Activated CD8-positive, alpha-beta T cell treated with anti-CD3 and anti-CD28 coated beads for 36 hours (primary cell): ENCODE results near the gene MRO. TPM values are rescaled to one million over a fixed set of nuclear protein-coding genes. Genes with fewer than 3 reads are reported as not detected.

Source experiments
- ATAC-seq: fragments of 200-7000 bp; cut with Tn5 transposase; one replicate; pipeline ENCODE4 v1.10.0; 2021; ENCODE audit warnings: mild to moderate bottlenecking, moderate library complexity
- CTCF ChIA-PET: fragments of 350-600 bp; sonication (Branson Sonifier 250); formaldehyde crosslinking; loops from one replicate; lab custom pipeline; 2021; ENCODE audit warnings: antibody characterized with exemption; lab: Charles Lee
- POLR2A ChIA-PET: fragments of 350-600 bp; sonication (Branson Sonifier 250); formaldehyde crosslinking; loops from one replicate; lab custom pipeline; 2021; ENCODE audit warnings: antibody characterized with exemption; lab: Charles Lee
- DNase-seq: peaks from one replicate; pipeline ENCODE4 v3.0.0-alpha.2; 2020
- H3K27ac Mint-ChIP-seq: one replicate; pipeline ENCODE4 v1.8.0; 2021; ENCODE audit warnings: mild to moderate bottlenecking, mixed read lengths
- H3K27me3 Mint-ChIP-seq: one replicate; pipeline ENCODE4 v1.8.0; 2021; ENCODE audit warnings: mixed read lengths
- H3K36me3 Mint-ChIP-seq: one replicate; pipeline ENCODE4 v1.8.0; 2021; ENCODE audit warnings: low read depth, mixed read lengths
- H3K4me1 Mint-ChIP-seq: one replicate; pipeline ENCODE4 v1.8.0; 2021; ENCODE audit warnings: low read depth, mixed read lengths
- H3K4me3 Mint-ChIP-seq: one replicate; pipeline ENCODE4 v1.8.0; 2021; ENCODE audit warnings: mild to moderate bottlenecking, moderate library complexity, mixed read lengths
- H3K9me3 Mint-ChIP-seq: one replicate; pipeline ENCODE4 v1.8.0; 2021; ENCODE audit warnings: mixed read lengths
- CTCF ChIP-seq: fragments of 200-600 bp; IDR thresholded peaks from one replicate; pipeline ENCODE4 v1.8.0; 2022; ENCODE audit warnings: antibody characterized with exemption, mild to moderate bottlenecking
- intact Hi-C: fragments of 100-400 bp; cut with micrococcal nuclease; formaldehyde crosslinking; loops from one replicate; pipeline ENCODE4 v1.10.0; 2022
- total RNA-seq, 2 experiments: library from RNA; stranded (reverse); gene quantifications; one replicate each; pipeline ENCODE4 v1.2.3, GENCODE V29; 2021

Gene MRO
- total RNA-seq, 2 experiments from 2014 or later, result not detected

- ATAC-seq (no peak), DNase-seq (no peak)
- no peak overlapping the region for H3K4me3 Mint-ChIP-seq
- H3K27ac Mint-ChIP-seq, result no peak overlapping the region
- intact Hi-C loops, result no loop called here
- TF ChIP-seq CTCF, result no peak
- no peaks in the 10 kb centered on the region for H3K4me1 Mint-ChIP-seq
- POLR2A ChIA-PET, result no interaction called here
- no peaks in the 10 kb centered on the region for H3K36me3 Mint-ChIP-seq
- H3K27me3 Mint-ChIP-seq, result peaks cover 8% of the 10 kb centered on the region
- CTCF ChIA-PET, result no interaction called here
- no peaks in the 10 kb centered on the region for H3K9me3 Mint-ChIP-seq
Measured at GRCh38 chr18:50757358-50757757, 62.5 kb downstream of the MRO start.

GRCh38 chr18:50754297-50754696 is 65.5 kb downstream of the MRO start:
- no peak overlapping the region for H3K4me3 Mint-ChIP-seq
- no peaks in the 10 kb centered on the region for H3K9me3 Mint-ChIP-seq
- H3K27me3 Mint-ChIP-seq, result peaks cover 11% of the 10 kb centered on the region
- ATAC-seq (no peak), DNase-seq (no peak)
- no peaks in the 10 kb centered on the region for H3K4me1 Mint-ChIP-seq
- ChIA-PET POLR2A (no interaction called here), CTCF (no interaction called here)
- H3K36me3 Mint-ChIP-seq, result no peaks in the 10 kb centered on the region
- intact Hi-C loops, result no loop called here
- no peak overlapping the region for H3K27ac Mint-ChIP-seq
- TF ChIP-seq CTCF, result no peak

DNA sequence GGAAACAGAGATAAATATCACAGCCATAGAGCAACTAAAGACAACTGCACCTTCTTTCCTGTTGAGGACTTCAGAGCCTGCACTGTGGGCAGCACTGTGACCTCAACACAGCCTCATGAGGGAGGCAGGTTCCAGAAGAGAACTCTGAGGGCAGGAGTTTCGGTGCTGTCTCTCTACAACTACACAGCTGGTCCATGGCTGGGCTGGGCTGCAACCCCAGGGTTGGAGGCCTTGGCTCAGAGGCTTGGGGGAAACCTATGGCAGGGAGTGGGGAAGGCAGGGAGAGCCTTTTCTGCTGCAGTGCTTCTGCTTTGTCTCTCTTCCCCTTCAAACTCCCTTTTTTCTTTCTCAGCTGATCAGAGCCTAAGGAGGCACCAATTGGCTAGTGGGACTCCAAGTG is 66.5 kb downstream of the MRO start:
- DNase-seq (no peak), ATAC-seq (no peak)
- no peaks in the 10 kb centered on the region for H3K36me3 Mint-ChIP-seq
- no peak overlapping the region for H3K27ac Mint-ChIP-seq
- peaks cover 11% of the 10 kb centered on the region for H3K27me3 Mint-ChIP-seq
- CTCF ChIA-PET, result no interaction called here
- H3K4me1 Mint-ChIP-seq, result no peaks in the 10 kb centered on the region
- no peak overlapping the region for H3K4me3 Mint-ChIP-seq
- intact Hi-C loops, result no loop called here
- no peak for TF ChIP-seq CTCF
- POLR2A ChIA-PET, result no interaction called here
- H3K9me3 Mint-ChIP-seq, result no peaks in the 10 kb centered on the region

DNA sequence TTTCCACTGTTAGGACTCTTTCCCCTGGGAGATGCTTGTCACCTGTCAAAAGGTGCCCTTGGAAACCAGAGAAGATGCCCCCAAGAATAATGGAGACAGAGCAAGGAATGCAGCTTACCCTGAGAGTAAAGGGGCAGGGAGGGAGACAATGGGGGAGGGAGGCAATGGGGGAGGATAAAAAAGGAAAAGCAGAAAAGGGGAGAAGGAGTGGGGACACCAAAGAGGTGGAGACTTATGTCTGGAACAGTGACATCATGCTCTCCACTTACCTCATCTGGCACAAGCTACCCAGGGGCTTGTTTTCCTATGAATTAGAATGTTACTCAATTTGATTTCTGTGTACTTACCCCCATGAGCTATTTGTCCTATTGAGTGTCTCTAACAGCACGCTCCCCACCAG is 67.9 kb downstream of the MRO start:
- ATAC-seq (no peak), DNase-seq (no peak)
- intact Hi-C loops, result no loop called here
- no peaks in the 10 kb centered on the region for H3K4me1 Mint-ChIP-seq
- H3K36me3 Mint-ChIP-seq, result no peaks in the 10 kb centered on the region
- peaks cover 10% of the 10 kb centered on the region for H3K27me3 Mint-ChIP-seq
- no peak overlapping the region for H3K27ac Mint-ChIP-seq
- H3K9me3 Mint-ChIP-seq, result no peaks in the 10 kb centered on the region
- TF ChIP-seq CTCF, result no peak
- CTCF ChIA-PET, result no interaction called here
- H3K4me3 Mint-ChIP-seq, result no peak overlapping the region
- POLR2A ChIA-PET, result no interaction called here

GRCh38 chr18:50751490-50751889 is 68.3 kb downstream of the MRO start:
- POLR2A ChIA-PET, result no interaction called here

More at GRCh38 chr18:50751490-50751889, 68.3 kb downstream of the MRO start:
- Mint-ChIP-seq H3K27ac (no peak overlapping the region), H3K4me3 (no peak overlapping the region), H3K9me3 (no peaks in the 10 kb centered on the region), H3K27me3 (peaks cover 10% of the 10 kb centered on the region), H3K4me1 (no peaks in the 10 kb centered on the region), H3K36me3 (no peaks in the 10 kb centered on the region)
- DNase-seq (no peak), ATAC-seq (no peak)
- no peak for TF ChIP-seq CTCF
- intact Hi-C loops, result no loop called here
- CTCF ChIA-PET, result no interaction called here
